CD1c-positive myeloid dendritic cell (primary cell): ENCODE measurements around the gene SUPT3H.
"Not testable (repeated sequence)": the region's sequence is repeated elsewhere in the genome, so short reads cannot be mapped to it uniquely, and the experiment has no call there.

Source experiments
- DNase-seq: peaks from one replicate; pipeline ENCODE4 v3.0.0-alpha.2; 2016; ENCODE audit errors: extremely low spot score

Gene SUPT3H

DNA sequence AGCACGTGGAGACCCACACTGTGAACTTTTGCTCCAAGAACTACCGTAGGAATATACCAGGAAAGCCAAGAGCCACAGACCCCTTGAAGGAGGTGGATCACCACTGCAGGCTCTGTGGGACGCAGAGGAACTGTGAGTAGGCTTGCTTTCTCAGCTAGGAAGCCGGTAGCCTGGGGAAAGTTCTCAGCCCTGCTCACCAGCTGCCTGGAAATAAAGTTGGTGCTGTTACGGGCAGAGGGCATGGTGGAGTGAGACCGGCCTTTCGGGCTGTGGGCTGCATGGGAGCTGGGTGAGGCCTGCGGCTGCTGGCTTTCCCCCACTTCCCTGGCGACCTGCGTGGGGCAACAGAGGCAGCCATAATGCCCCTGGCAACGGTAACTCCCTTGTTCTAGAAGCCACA lies 422.6 kb downstream of the SUPT3H start:
- no peak for DNase-seq

DNA sequence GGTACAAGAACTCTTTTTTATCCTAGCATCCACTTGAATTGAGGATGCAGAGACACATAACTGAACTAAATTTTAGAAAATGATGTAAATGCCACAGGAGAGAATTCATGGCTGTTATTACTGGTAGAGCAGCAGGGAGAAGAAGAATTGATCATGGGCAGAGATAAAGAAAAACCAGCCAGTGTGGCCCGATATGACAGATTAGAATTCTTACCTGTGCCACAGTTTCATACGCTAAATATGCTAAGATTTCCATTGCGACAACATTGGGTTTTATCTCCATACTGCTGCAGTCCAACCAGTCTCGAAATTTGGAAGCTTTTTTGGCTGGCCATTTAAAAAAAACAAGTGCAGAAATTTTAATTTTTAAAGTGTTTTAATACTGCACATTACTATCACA lies 423.5 kb downstream of the SUPT3H start:
- DNase-seq = no peak

DNA sequence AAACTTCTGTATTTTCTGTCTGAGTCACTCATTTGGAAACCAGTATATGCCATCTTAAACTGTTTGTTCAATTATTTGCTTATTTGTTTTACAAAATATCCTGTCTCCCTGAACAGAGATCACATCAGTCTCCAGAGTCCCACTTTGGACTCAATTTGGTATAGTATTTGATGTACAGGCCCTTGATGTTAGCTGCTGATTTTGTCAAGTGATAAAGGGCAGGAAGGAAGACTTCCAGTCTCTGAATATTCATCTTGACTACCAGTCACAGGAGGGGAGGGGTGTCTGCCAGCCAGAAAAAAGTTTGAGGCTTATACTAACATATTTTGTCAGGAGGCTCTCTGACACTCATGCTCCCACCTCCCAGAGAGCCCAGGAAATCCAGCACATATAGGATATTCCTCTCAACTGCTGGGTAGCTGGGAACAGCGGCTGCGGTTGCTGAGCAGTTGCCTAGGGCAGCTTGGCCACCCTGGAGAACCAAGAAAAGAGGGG lies 426.4 kb downstream of the SUPT3H start:
- no peak for DNase-seq

DNA sequence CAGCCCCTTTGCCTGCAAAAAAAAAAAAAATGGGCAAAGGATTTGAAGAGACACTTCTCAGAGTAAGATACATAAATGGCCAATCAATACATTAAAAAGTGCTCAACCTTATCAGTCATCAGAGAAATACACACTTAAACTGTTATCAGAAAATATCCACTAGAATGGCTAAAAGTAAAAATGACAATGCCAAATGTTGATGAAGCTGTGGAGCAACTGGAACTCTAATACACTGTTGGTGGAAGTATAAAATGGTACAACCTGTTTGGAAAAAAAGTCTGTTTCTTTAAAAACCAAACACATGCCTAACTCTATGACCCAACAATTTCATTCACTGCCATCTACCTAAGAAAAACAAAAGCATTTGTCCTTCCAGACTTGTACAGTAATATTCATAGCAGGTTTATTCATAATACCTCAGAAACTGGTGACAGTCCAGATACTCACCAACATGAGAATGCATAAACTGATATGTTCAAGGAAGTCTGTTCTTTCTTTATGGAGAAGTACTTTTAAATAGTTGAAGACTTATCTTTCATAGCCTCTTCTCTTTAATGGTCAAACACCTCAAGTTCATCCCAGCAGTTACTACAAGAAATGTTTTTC lies 428.0 kb downstream of the SUPT3H start:
- DNase-seq = no peak

DNA sequence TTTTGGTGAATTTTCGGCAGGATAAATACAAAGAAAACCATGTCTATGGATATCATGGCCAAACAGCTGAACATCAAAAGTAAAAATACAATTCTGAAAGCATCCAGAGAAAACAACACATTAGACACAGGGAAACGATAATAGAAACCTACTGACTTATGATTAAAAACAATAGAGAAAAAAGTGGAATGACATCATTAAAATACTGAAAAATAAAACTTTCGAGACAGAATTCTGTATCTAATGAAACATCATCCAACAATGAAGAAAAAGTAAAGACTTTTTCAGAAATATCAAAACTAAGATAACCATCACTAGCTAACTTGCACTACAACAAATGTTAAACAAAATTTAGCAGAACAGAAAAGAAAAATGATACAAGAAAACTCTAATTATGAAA lies 434.2 kb downstream of the SUPT3H start:
- no peak for DNase-seq

DNA sequence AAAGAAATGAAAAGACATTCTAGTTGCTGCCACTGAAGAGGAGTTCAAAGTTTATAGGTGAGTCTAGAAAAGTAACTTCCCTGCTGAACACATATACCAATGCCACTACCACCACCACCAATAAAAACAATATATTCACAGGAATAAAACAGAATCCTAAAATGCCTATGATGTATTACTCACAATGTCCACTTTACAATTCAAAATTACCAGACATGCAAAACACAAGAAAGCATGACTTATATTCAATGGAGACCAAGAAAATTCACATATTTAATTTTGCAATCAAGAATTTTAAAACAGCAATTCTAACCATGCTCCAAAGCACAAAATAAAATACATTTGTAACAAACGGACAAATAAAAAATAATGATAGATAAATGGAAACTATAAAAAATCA lies 434.9 kb downstream of the SUPT3H start:
- no peak for DNase-seq

DNA sequence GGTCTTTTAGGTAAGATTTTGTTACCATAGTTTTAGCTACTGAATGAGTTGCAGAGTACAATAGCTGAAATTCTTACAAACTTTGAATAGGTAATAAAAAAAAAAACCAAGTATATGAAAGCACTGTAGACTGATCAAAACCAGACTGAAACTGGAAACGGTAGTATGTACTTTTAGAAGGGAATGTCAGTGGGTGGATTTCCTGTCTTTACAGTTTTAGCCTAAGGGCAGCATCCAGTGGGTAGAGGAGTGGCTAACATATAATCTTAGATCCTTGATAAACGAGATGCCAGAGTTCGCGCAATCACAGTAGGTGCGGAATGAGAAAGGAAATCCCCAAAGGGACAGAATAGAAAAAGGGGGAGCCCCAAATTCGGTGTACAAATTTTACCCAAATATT lies 435.5 kb downstream of the SUPT3H start:
- DNase-seq = no peak

DNA sequence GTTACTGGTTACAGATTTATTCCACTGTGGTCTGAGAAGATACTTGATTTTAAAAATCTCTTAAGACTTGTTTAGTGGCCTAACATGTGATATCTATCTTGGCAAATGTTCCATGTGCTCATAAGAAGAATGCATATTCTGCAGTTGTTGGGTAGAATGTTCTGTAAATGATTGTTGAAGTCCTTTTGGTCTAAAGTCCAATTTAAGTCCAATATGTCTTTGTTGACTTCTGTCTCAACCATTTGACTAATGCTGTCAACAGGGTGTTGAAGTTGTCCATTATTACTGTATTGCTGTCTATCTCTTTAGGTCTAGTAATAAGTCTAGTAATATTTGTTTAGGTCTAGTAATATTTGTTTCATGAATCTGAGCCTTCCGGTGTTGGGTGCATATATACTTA lies 437.4 kb downstream of the SUPT3H start:
- DNase-seq = no peak

DNA sequence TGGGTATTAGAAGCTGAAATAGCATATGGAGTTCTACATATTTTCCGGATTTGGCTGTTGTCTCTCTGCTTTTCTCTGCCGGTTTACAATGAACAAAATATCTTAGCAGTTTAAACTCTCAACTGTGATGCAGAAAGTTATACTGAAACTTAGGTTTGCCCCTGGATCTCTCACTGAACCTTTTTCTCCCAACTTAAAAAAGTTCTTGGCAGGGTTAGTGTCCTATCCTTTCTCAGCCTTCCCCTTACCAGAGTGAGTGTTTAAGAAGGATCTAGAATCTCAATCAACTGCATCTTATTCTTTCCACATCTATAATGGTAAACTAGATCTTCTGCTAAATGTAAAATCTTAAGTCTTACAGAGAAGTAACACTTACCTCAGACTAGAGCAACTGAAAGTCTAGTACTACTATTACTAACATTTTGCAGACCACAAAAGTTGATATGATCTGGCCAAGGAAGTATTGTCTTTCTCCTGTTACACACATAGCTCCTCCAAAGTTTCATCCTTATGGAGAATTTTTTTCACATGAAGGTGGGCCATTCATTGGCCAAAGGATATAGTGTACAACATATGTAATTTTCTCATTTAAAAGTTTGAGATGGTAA lies 441.9 kb downstream of the SUPT3H start:
- DNase-seq = no peak

DNA sequence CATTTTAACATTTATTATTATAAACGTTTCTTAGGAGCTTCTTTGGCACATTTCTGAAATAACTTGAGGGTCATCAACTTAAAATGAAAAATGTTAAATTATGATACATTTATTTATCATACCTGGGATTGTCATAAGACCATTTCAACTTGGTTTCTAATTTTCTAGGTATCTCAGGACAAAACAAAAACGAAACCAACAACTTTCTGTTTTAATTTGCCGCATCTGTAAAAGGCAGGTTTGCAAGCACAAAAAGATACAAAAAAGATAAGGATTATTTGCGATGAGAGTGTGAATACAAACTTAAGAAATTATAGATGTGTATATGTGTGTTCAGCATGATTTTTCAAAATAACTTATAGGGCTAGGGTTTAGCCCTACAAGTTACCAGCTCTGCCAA lies 444.6 kb downstream of the SUPT3H start:
- DNase-seq = peak; percentile 28

DNA sequence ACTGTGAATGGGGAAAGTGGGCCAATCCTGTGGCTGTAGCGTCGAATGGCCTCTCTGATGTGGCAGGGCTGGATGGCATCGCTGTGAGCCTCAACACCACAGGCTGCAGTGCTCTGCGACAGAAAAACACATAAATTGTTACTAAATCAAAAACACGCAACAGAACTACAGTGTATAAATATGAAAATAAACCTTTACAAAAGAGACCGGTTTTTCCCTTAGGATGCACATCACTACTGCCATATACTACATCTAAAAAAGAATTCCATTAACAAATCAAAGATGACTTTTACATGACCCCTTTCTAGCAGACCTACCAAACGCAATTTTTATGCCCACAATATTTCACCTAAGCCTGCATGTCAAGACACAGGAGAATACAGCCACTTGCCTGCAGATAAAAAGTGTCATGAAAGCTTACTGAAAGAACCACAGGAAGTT lies 445.1 kb downstream of the SUPT3H start:
- peak; percentile 4 for DNase-seq

DNA sequence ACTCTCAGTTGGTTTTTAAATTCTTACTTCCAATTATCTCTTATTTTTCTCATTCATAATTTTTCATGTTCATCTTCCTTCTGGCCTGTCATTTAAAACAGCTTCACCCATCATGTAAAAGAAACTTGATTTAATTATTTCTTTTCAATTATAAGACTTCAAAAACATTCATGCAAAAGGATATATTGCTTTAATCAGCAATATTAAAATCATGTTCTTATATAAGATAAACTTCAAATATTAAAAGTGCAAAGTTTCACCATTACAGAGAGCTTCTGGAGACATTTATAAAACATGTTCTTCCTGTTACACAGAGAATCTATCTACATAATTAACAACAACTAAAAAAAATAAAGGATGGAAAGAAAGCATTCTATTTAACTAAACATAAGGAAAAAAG lies 446.3 kb downstream of the SUPT3H start:
- no peak for DNase-seq

DNA sequence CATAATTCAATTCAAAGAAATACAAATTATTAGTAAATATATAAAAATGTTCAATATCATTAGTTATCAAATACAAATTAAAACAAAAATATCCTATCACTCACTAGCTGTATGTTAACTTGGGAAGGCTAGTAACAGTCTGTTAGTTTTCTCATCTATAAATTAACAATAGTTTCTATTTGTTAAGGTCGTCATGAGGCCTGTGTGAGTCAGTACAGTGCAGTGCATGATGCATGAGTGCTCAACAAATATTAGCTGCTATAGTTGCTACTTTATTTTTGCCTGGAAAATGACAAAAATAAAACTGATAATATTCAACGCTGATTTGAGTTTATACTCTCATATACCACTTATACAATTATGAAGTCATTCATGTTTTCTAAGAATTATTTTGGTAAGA lies 451.2 kb downstream of the SUPT3H start:
- DNase-seq = no peak

DNA sequence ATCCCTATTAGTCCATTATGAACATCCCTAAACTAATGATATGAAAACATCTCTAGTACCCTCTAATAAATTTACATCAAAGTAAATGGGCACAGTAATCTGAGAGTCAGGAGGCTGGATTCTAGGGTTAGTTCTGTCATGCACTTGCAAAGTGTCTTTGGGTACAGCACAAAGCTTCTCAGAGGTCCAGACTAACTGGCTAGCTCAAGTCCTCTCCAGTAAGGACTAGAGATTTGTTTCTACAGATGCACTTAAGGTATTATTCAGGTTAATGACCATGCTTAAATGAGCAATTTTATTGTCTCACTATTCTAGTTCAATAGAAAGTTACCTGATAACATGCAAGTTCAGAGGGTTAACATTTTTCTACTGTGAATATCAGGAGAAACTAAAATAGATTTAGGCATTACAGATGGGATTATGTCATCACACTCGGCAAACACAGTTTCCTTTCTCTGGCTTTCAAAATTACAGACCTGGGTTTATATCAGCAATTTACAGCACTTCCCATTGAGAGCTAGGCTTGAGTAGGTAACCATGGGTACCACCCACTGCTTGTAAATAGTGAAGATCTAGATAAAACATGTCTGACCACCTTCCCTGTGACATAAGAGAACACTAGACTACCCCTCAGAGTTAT lies 452.5 kb downstream of the SUPT3H start:
- DNase-seq = peak; percentile 39

DNA sequence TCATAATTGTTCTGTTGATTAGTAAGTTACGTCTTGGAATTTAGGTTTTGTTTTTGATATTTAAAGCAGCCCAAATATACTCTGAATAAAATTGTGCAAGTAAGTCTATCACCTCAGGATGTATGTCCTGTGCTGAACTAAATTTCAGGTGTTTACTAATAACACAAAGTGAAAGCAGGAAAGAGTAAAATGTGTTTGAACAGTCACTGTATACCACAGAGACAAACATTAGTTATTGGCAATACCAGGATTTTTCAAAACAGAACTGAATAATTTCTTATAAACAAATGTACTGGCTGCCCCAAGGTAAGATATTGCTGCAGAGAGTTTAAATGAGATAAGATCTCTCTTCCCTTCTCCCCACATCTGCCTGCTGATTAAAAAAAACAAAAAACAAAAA lies 454.3 kb downstream of the SUPT3H start:
- DNase-seq = no peak

DNA sequence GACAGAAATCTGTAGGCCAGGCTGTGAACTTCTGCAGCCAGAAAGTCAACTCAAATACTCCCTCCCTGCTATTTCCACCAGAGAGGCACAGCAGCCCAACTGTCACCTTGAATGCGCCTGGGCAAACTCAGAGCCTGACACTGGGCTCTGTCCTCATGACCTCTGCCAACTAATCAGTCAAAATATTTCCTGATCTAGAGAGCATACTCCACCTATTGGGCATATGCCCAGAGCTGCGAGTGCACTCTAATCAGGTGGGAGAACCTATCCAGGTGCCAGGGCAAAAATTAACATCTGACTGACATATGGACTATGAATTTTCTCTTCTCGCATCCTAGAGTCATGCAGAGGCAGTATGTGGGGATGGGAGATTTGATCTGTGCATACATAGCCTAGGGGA lies 455.9 kb downstream of the SUPT3H start:
- DNase-seq = no peak

DNA sequence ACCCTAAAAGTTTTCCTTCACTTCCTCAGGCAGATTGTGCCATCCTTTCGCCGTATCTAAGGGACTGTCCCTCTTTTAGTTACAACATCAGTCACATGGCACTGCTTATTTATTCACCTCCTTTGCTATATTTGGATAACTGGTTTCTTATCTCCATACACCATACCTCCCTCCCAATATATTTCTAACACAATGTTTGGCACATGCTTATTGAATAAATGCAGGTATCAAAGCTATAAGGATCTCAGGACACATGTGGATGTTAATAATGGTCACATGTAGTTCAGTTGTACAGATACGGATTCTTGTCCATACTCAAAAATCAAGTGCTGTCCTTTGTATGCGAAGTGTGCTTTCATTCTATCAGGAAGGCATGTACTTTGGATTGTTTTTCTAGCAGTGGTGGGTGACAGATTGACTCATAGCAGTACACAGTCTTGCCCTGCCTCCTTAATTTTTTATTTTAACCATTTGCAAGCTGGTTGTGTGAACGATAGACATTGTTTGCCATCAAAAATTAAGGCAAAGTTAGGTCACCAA lies 456.7 kb downstream of the SUPT3H start:
- DNase-seq = no peak

DNA sequence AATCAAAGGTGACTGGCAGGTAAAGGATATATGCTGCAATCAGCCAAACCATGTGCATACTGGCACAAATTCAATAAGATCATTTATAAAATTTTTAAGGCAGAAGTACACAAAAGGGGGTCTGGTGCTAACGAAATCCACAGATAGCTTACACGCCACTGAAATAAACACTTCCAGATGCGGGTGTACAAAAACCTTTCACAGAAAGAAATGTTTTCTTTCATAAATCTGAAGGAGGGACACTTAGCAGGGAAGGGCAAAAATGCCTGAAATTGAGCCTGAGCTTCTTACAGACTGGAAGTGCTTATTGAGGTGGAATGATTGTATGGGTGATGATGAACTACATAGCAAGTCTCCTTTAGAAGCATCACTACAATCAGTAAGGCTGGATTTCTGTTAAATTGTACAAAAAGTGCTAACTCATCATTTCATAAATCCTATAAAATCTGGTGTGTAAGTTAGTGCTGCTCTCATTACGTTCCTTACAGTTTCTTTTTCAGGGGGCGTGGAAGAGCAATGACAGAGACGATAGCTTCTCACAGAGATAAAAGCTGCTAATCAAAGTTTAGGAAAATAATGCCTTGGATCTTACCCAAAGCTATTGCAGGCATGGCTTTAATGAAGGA lies 458.9 kb downstream of the SUPT3H start:
- no peak for DNase-seq

DNA sequence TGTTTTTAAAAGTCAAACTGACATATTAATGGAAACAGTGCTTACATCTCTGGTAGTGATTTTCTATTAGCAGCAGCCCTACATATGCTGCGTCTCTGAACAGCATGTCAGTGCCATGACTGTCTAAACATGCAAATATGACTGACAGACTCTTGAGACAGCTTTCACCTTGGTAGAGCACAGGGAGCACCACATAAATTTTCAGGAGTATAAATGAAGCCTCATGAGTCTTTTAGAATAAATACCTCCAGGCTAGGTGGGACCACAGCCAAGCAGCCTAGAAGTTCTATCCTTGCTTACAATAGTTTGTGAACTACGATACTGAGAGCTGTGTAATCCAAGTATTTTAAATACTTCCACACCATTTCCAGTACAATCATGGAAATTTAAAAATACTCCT lies 460.3 kb downstream of the SUPT3H start:
- no peak for DNase-seq

DNA sequence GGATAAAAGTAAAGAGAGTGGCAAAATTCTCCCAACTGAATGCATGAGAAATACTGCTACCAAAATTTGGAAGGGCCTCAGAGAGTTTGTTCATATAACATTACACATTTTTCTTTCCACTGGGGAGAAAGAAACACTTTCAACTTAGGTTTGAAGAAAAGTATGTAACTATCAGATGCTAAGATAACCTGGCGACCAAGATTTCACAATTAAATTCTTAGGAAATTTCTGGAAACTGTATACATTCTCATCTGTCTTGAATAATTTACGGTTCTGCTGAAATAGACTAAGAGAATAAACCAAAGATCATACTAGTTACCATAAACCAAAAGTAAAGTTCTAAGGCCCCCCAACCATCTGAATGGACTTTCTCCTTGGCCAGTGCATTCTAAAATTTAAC lies 462.6 kb downstream of the SUPT3H start:
- no peak for DNase-seq

DNA sequence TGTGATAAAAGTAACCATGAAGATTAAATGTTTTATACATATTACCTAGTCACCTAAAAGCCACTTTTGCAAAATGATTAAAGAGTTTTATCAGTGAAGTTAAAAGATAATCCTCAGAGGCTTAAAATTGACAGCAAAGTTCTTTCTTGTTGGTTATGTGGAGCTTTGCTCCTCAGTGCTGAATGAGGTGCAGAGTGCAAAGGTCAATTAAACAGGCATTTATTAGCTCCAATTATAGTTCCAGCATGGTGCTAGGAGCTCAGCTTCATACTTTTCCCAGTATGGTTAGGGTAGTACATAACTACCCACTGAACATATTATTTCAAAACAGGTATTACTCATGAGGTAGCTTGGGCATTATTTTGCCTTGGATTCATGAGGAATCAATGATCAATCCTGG lies 463.6 kb downstream of the SUPT3H start:
- DNase-seq = no peak

DNA sequence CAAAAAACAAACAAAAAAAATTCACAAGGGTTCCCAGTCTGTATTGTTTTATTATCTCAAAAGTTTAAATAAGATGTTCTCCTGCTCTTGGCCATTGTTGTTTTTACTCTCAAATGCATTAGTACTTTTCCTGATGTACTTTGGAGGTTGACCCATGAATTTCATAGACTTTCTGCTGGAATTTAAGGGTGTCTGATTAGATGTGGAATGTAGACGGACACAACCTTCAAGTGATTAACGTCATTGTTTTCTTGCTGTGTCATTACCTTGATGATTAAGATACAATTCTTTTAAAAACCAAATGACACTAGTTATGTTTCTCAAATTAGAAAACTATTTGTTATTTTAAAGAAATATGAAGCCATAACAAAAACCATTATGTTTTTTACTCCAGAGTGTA lies 471.0 kb downstream of the SUPT3H start:
- DNase-seq = no peak

DNA sequence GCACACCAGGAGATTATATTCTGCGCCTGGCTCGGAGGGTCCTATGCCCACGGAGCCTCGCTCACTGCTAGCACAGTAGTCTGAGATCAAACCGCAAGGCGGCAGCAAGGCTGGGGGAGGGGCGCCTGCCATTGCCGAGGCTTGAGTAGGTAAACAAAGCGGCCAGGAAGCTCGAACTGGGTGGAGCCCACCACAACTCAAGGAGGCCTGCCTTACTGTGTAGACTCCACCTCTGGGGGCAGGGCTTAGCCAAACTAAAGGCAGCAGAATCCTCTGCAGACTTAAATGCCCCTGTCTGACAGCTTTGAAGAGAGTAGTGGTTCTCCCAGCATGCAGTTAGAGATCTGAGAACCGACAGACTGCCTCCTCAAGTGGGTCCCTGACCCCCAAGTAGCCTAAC lies 477.4 kb downstream of the SUPT3H start:
- DNase-seq = not testable (repeated sequence)
